GM21737 (cell line): Measurements from ENCODE around the gene USP11.
A peak's percentile ranks its signal among the peaks of the same experiment; 100 is the strongest.

Experiments
- ATAC-seq: cut with Tn5 transposase; IDR thresholded peaks from one replicate; pipeline ENCODE4 v1.9.1; 2021; ENCODE audit warnings: mild to moderate bottlenecking, moderate library complexity; ENCODE audit not compliant: unreplicated experiment

USP11 gene

DNA sequence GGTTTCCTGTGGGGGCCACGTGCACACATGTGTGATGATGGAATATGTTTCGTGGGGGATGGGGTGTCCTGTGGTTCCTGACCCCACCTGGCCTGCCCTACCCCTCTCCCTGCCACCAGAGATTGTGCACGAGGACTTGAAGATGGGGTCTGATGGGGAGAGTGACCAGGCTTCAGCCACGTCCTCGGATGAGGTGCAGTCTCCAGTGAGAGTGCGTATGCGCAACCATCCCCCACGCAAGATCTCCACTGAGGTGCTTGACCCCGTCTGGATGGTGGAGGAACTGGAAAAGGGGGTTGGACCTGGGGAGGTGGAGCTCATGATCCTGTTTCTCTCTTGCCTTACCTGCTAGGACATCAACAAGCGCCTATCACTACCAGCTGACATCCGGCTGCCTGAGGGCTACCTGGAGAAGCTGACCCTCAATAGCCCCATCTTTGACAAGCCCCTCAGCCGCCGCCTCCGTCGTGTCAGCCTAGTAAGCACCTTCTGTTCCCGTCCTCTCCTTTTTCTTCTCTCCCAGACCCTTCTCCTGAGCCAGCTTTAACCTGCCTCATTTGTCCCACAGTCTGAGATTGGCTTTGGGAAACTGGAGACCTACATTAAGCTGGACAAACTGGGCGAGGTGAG lies 8.4 kb upstream of the USP11 start:
- ATAC-seq: no peak

DNA sequence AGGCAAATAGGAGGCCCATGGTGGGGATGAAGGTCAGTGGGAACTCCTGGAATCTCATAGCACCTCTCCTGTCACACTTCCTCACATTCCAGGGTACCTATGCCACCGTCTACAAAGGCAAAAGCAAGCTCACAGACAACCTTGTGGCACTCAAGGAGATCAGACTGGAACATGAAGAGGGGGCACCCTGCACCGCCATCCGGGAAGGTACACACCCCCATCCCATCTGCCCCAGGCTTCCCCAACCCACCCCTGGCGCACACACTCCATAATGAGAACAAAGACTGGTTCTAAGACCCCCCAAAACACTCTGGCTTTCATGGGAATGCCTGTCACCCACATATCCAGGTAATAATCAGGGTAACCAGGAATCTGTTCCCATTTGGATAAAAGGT lies 7.9 kb upstream of the USP11 start:
- ATAC-seq: no peak

DNA sequence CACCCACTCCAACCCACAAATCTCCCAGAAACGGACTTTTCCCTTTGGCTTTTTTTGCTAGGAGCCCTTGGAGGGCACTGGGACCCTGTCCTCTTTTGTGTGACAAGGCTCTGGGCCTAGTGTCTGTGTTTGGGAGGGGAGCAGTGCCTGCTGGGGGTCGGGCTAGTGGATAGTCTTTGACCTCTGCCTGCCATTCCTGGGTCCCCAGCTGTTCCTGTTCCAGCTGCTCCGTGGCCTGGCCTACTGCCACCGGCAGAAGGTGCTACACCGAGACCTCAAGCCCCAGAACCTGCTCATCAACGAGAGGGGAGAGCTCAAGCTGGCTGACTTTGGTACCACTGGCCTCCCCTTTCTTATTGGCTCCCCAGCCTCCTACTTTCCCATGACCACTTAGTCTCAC lies 6.7 kb upstream of the USP11 start:
- ATAC-seq: no peak

DNA sequence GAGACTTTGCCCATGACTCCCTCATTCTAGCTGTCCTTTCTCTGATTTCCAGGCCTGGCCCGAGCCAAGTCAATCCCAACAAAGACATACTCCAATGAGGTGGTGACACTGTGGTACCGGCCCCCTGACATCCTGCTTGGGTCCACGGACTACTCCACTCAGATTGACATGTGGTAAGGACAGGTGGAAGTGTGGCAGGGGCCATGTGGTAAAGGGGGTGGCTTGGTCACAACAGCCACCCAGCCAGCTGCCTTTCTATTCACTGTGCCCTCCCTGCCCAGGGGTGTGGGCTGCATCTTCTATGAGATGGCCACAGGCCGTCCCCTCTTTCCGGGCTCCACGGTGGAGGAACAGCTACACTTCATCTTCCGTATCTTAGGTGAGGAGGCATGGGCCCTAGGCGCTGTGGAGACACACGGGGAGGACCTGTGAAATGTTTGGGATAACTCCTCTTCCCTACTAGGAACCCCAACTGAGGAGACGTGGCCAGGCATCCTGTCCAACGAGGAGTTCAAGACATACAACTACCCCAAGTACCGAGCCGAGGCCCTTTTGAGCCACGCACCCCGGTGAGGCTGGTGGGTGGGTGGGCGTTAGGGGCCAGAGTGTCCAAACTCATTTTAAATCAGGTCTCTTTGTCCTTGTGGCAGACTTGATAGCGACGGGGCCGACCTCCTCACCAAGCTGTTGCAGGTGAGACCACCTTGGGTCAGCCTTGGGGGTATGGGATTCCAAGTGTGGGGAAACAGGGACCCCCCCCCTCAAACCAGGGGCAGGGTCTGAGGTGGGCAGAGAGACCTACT lies 6.1 kb upstream of the USP11 start:
- ATAC-seq: no peak

DNA sequence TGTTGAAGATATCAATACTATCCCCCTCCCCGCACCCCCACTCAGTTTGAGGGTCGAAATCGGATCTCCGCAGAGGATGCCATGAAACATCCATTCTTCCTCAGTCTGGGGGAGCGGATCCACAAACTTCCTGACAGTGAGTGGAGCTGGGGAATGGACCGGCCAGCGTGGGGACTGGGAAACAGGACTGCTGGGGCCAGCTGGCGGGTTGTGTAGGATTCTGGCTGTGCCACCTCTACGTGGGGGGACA lies 5.5 kb upstream of the USP11 start:
- ATAC-seq: no peak

DNA sequence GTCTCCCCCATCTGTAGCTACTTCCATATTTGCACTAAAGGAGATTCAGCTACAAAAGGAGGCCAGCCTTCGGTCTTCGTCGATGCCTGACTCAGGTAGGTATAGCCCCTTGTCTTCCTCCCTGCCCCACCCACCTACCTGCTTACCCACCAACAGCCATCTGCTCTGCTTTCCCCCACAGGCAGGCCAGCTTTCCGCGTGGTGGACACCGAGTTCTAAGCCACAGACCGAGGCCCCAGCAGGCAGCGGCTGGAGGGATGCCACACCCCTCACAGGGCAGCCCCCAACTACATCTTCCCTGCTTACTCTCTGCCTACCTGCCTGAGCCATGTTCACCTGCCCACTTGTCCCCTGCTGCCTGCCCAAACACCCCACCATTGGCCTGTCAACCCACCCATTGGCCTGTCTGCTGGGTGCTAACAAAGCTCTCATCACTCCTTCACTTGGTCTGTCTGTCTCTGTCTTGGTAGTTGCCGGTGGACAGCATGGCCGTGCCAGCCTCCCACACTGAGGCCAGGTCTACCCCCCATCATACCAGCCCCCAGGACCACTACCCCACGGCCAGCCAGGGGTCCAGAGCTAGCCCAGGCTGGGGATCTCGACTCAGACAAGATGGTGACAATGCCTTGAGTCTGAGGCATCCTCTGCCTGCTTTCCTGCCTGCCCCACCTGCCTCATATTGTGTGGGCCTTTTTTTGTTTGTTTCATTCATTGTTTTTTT lies 4.1 kb upstream of the USP11 start:
- ATAC-seq: no peak

DNA sequence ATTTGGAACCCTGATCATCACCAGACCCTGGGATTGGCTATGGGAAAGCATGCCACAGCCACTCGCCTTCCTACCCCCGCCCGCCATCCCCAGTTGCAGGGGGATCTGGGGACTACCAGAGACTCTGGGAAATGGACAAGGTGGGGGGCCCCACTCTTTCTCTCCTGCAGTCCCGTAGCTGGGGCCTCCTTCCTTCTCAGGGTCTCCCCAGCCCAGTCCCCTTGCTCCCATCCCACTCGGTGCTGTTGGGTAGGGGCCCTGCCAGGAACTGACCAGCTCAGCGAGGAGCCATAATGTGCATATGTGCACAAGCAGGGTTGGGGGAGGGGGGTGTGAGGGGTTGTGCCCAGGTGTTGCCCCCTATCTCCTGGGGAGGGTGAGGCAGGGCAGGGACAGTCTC lies 3.4 kb upstream of the USP11 start:
- no peak for ATAC-seq

DNA sequence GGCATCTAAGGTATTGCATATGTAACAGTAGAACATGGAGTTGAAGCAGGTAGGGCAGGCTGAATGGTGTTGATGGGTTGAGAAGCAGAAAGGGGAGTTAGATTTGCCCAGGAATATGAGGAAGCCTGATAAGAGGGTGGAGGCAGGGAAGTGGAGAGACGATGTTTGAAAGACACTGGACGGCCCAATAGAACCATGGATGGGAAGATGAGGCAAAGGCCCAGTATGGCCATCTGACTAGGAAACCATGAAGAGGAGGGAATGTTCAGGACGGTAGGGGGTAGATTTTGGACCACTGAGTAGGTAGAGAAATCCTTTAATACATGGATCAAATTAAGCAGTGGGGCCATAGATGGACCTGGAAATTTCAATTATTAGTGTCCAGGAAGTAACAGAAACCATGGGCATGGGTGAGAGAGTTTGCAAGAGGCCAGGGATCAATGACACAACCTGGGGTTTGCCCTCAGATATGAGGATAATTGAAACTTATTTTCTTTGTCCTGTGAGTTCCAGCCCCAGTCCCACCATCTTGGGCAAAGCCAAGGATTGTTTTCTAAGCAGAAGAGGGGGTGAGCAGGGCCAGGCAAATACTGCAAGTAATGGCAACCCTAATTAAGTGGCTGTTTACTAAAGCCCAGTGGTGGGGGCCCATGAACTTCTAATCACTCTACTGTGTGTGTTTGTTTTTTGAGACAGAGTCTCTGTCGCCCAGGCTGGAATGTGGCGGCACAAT lies 2.5 kb upstream of the USP11 start:
- no peak for ATAC-seq

DNA sequence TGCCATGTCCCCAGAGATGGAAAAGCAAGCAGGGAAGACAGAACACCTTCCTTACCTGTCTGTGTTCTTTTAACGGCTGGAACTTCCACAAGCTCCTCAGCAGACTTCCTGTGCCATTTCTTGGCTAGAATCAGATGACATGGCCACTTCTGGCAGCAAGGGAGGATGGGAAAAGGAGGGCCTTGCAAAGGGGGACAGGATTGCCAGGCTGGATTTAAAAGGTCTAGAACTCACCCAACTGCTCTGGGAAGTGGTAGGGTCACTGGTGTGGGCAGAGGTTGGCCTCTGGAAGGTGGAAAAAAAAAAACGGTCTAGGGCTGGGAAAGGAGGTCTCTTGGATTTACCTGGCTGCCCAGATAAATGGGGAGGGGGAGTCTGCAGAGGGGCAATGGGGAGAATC lies 1.6 kb upstream of the USP11 start:
- ATAC-seq: no peak

DNA sequence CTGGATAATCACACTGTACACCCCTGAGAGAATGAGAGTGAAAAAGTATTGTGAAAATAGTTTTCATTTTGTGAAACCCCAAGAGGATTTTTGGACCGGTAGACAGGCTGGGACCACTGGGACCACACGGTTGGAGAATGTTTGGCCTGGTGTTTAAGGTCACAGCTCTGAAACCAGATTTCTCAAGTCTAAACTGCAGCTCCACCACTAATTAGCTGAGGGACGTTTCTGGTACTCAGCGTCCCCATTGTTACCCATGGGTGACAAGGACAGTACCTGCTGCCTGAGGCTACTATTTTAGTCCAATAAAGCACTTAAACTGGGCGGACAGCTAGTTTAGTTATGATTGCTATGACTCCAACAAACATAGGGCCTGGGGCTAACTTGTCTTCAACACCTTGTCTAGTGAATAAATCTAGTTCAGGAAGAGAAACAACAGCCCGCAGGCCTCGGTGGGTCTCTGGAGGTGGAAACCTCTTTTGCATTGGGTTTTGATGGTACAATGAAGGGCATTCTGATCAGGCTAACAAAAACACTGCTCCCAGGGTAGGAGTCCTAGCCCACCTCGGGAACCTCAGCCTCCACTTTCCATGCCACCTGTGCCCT lies 509 bp upstream of the USP11 start:
- no peak for ATAC-seq

DNA sequence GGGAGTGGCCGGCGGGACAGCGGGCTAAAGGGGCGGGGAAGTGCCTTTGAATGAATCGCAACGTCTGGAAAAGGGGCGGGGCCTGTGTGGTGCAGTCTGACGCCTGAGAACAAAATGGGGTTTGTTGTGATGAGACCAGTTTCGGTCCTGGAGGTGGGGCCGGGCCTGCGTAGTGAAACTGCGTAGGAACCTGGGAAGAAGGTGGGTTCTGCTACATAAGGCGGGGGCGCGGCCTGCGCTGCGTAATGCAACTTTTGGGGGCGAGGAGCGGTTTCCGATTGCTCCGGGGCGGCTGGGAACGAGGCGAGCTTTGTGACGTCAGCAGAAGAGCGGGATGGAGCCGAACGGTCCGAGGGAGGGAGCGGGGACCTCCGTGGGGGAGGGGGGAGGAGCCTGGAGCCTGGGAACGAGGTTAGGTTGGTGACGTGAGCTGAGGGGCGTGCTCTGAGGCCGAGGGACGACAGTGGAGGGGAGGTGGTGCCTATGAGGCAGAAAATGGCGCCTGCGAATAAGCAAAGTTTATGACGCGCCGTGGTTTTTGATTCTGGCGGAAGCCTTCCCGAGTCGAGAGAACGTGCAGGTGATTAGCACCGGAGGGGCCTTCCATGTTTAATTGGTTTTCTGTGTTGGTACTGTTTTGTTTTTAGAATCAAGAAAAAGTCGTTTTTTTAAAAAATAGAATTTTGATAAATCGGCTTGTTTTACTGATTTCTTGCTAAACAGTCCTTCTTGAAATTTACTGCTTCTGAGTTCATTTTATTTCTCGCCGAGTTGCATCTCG lies 714 bp downstream of the USP11 start:
- ATAC-seq: peak; percentile 85

DNA sequence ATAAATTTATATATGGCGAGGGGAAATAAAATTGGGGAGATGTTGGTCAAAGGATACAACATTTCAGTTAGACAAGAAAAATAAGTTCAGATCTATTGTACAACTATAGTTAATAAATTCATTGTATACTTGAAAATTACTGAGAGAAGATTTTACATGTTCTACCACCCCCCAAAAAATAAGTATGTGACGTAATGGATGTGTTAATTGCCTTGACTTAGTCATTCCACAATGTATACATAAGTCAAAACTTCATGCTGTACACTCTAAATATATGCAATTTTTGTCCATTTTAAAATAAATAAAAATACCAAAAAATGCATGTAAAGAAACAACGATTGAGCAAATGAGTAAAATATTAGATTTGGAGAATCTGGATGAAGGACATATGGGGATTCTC lies 1.8 kb downstream of the USP11 start:
- no peak for ATAC-seq

DNA sequence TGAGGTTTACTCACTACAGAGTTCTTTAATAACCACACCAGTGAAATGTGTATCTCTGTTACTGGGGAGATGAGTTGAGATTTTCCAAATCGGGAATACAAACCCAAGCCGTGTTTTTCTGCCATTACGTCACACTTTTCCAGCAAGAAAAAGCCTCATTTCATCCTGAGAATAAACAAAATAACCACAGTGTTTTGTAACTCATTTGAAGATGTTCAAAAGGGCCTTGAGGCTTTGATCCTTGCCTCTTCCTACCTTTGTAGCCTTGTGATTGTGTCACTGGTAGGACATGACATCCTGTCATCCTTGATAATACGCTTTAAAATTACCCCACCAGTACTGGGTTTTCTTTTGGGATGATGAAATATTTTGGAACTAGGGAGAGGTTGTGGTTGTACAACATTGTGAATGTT lies 2.9 kb downstream of the USP11 start:
- ATAC-seq: no peak

DNA sequence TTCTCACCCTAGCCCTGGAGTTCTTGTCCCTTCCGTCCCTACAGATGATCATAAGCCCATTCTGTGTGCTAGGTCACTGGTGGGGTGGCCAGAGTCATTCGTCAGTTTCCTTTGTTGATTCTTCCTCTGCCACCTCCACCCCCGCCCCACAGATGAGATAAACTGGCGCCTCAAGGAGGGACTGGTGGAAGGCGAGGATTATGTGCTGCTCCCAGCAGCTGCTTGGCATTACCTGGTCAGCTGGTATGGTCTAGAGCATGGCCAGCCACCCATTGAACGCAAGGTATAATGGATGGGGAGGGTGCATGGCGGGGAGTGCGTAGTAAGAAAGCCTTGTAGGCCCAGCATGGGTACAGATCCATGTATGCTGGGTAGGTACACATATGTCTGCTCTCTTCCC lies 6.4 kb downstream of the USP11 start:
- no peak for ATAC-seq

DNA sequence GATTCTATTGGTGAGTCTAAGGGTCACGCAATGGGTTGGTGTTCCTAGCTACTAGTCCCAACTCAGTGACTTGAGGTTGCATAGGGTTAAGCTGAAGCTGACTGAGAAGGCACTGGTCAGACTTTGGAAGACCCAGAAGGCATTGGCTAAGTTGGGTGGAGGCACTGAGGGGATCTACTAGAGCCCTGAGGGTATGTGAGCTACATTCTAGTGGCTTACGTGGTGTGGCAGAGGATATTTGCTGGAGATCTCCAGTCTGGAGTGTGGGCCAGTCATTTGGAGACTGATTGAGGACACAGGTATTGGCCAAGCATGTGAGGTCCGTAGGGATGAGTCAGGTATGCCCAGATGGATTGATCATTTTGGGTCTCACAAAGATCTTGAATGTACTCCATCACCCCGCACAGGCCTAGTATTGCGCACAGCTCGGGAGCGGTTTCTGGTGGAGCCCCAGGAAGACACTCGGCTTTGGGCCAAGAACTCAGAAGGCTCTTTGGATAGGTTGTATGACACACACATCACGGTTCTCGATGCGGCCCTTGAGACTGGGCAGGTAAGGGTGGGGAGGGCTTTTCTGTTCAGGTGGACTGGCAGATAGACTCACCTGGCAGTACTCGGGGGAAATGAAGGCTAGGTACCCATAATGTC lies 7.2 kb downstream of the USP11 start:
- no peak for ATAC-seq

DNA sequence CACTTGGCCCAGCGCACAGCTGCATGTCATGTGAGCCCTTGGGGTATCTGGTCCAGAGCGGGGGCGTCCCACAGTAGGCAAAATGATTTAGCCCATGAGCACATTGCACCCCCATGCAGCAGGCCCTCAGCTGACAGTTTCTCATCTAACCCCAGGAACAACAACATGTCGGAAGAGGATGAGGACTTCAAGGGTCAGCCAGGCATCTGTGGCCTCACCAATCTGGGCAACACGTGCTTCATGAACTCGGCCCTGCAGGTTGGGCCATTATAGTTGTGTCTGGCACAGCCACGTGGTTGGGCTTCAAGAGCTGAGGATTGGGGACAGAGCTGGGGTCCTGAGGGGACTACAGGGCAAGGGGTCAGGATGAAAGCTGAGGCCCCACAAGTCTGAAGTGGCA lies 7.8 kb downstream of the USP11 start:
- ATAC-seq: no peak

DNA sequence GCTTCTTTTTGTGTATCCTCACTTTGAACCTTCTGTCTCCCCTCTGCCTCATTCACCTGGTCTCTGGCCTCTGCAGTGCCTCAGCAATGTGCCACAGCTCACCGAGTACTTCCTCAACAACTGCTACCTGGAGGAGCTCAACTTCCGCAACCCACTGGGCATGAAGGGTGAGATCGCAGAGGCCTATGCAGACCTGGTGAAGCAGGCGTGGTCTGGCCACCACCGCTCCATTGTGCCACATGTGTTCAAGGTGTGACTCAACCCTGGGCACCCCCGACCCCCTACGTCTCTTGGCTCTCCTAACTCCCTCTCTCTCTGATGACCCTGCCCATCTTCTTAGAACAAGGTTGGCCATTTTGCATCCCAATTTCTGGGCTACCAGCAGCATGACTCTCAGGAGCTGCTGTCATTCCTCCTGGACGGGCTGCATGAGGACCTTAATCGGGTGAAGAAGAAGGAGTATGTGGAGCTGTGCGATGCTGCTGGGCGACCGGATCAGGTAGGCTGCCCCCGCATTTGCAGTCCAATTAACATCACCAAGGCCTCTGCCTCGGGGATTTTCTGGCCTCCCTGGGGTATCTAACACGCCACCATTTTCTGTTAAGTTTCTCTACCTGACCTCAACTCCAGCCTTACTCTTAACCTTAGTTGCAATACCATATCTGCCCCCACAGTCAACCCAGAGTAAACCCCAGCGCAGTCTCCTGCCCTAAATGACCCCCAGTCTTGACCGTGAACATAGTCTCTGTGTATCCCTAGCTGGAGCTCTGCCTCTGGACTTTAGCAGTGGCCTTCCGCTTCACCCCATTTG lies 8.6 kb downstream of the USP11 start:
- no peak for ATAC-seq

DNA sequence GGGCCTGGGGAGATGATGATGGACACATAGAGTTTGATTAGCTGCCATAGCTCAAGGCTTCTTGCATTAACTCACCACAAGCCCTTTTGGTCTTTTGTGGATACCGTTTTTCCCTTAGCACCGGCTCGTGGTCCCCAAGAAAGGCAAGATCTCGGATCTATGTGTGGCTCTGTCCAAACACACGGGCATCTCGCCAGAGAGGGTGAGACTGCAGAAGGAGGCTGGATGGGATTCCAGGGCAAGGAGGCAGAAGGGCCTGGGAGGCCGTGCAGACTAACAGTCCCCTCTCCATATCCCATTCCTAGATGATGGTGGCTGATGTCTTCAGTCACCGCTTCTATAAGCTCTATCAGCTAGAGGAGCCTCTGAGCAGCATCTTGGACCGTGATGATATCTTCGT lies 9.5 kb downstream of the USP11 start:
- ATAC-seq: no peak

DNA sequence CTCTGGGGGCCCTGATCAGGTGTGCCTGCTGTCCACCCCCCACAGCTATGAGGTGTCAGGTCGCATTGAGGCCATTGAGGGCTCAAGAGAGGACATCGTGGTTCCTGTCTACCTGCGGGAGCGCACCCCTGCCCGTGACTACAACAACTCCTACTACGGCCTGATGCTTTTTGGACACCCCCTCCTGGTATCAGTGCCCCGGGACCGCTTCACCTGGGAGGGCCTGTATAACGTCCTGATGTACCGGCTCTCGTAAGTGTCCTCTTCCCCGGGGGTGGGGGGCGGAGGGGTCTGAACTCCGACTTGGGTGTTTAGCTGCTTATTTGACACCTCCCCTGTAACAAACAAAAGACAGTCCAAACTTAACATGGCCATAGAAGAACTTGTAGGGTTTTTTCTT lies 10.5 kb downstream of the USP11 start:
- ATAC-seq: no peak
